ENCODE data around the gene PABPN1L.

GRCh38 chr16:88902744-88903143 is 36.3 kb upstream of the PABPN1L start:
- TF ChIP-seq CTCF (IDR thresholded peaks at IDR 0.05 in 8 of 11, conservative IDR thresholded peaks at IDR 0.05 in 3 of 11) (no peak), POLR2AphosphoS5 (IDR thresholded peaks at IDR 0.05) (no peak), POLR2A (IDR thresholded peaks at IDR 0.05) (no peak)
